GM12872 (cell line): ENCODE results near the gene MADD.

Experiments used
- CTCF ChIP-seq: IDR thresholded peaks from 3 replicates; pipeline ENCODE4 v1.5.1; 2011; ENCODE audit warnings: low read depth, mild to moderate bottlenecking, low read length, moderate library complexity; ENCODE audit not compliant: insufficient read depth

The MADD gene

GRCh38 chr11:47289856-47290255 lies 19.9 kb downstream of the MADD start:
- no peak for TF ChIP-seq CTCF

DNA sequence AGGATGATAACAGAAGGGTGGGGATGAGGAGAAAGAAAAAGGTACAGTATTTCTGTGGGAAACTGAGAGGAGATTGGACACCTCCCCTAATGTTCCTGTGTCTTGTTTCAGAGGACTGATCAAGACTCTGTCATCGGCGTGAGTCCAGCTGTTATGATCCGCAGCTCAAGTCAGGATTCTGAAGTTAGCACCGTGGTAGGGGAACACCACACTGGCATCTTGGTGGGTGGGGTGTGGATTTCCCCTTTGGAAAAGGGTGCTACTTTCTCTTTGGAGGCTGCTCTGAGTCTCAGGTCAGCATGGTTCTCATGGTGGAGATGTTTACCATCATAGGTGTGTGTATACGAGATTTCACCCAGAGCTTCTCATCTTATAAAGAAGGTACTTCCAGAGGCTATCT lies 25.5 kb downstream of the MADD start:
- no peak for TF ChIP-seq CTCF

GRCh38 chr11:47296045-47296444 lies 26.1 kb downstream of the MADD start:
- no peak for TF ChIP-seq CTCF

DNA sequence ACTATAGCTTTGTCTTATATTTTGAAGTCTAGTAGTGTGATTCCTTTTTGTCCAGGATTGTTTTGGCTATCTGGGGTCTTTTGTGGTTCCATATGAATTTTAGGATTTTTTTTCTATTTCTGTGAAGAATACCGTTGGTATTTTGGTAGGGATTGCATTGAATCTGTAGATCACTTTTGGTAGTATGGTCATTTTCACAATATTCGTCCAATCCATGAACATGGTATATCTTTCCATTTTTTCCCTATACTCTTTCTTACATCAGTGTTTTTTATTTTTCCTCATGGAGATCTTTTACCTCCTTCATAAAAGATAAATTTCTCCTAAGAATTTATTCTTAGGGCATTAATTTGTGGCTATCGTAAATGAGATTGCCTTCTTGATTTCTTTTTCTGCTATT lies 29.1 kb downstream of the MADD start:
- no peak for TF ChIP-seq CTCF

- TF ChIP-seq CTCF: no peak
These were observed 32.9 kb downstream of the MADD start for GRCh38 chr11:47302853-47303252.

GRCh38 chr11:47305734-47306483 lies 36.0 kb downstream of the MADD start:
- no peak for TF ChIP-seq CTCF

DNA sequence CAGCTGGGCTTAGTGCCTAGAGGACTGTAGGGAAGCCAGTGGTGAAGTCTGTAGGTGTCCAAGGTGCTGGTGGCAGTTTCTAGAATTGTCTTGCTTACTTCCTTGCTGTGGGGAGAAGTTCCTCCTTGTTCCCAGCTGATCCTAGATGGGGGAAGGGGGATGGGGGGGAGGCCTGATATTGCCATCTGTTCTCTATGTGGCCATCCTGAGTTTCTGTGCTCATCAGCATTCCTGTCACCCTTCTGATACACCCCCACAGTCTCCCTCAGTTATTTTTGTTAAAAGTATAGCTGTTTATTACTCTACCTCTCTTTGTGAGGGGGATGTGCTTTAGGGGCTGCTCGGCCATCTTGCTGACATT lies 36.5 kb downstream of the MADD start:
- TF ChIP-seq CTCF: no peak
